CD4-positive, CD25-positive, alpha-beta regulatory T cell (primary cell): Measurements from ENCODE around the gene EFCAB8. TPM values are rescaled to one million over a fixed set of nuclear protein-coding genes. Genes with fewer than 3 reads are reported as not detected.

Experiments used
- ATAC-seq, 2 donors: fragments of 150-1000 bp; cut with Tn5 transposase; one replicate each; pipeline ENCODE4 v1.10.0; 2021; ENCODE audit warnings: low read depth in 2 of 2, moderate number of reproducible peaks in 2 of 2, moderate library complexity in 1 of 2
- DNase-seq, 3 donors: peaks; one replicate each; pipeline versions ENCODE4 v3.0.0 to v3.0.0-alpha.2; 2012 to 2022; ENCODE audit warnings: mixed read lengths in 1 of 3
- H3K27ac ChIP-seq: one replicate; pipeline ENCODE4 v1.7.0; 2013; ENCODE audit warnings: mild to moderate bottlenecking, low read length; ENCODE audit not compliant: insufficient read depth, poor library complexity, severe bottlenecking
- H3K27me3 ChIP-seq: one replicate; pipeline ENCODE4 v1.7.0; 2013; ENCODE audit warnings: low read length; ENCODE audit not compliant: control insufficient read depth, insufficient read depth
- H3K36me3 ChIP-seq: one replicate; pipeline ENCODE4 v1.7.0; 2013; ENCODE audit warnings: mild to moderate bottlenecking, low read length, moderate library complexity; ENCODE audit not compliant: control insufficient read depth, insufficient read depth
- H3K4me1 ChIP-seq: 2 replicates; pipeline ENCODE4 v1.7.0; 2013; ENCODE audit warnings: mild to moderate bottlenecking, low read length; ENCODE audit not compliant: insufficient read depth, control insufficient read depth, poor library complexity, severe bottlenecking
- H3K4me3 ChIP-seq: one replicate; pipeline ENCODE4 v1.7.0; 2013; ENCODE audit warnings: low read depth, mild to moderate bottlenecking, low read length, moderate library complexity
- H3K9me3 ChIP-seq, 2 experiments: 1 replicate in 1 of 2; 2 replicates in 1 of 2; pipeline ENCODE4 v1.7.0; 2013; ENCODE audit warnings: low read length in 2 of 2, mild to moderate bottlenecking in 1 of 2, moderate library complexity in 1 of 2; ENCODE audit not compliant: control insufficient read depth in 2 of 2
- H3K27ac Mint-ChIP-seq, 3 donors: one replicate each; pipeline ENCODE4 v1.8.0; 2020 to 2022; ENCODE audit warnings: mild to moderate bottlenecking in 3 of 3, mixed read lengths in 3 of 3, moderate library complexity in 2 of 3
- H3K27me3 Mint-ChIP-seq: one replicate; pipeline ENCODE4 v1.8.0; 2022; ENCODE audit warnings: mild to moderate bottlenecking, mixed read lengths
- H3K36me3 Mint-ChIP-seq: one replicate; pipeline ENCODE4 v1.8.0; 2020; ENCODE audit warnings: mixed read lengths
- H3K4me1 Mint-ChIP-seq, 4 donors: one replicate each; pipeline ENCODE4 v1.8.0; 2020 to 2022; ENCODE audit warnings: mixed read lengths in 4 of 4, mild to moderate bottlenecking in 1 of 4
- H3K4me3 Mint-ChIP-seq, 4 donors: one replicate each; pipeline ENCODE4 v1.8.0; 2020 to 2022; ENCODE audit warnings: mild to moderate bottlenecking in 4 of 4, mixed read lengths in 4 of 4, moderate library complexity in 3 of 4
- H3K9me3 Mint-ChIP-seq, 7 donors: one replicate each; pipeline ENCODE4 v1.8.0; 2020 to 2022; ENCODE audit warnings: mixed read lengths in 7 of 7, mild to moderate bottlenecking in 3 of 7, moderate library complexity in 2 of 7
- polyA plus RNA-seq, 4 donors: library from polyadenylated mRNA; unstranded; fragments of 300-500 nt; fragmentation: Illumina TruSeq; gene quantifications; one replicate each; pipeline ENCODE4 v1.2.3, GENCODE V29; 2021
- total RNA-seq: library from RNA; stranded (reverse); gene quantifications from one replicate; pipeline ENCODE4 v1.2.3, GENCODE V29; 2022

EFCAB8 gene
- total and polyA plus RNA-seq, 5 donors from 2014 or later, result 1.2 TPM; not detected in 4

GRCh38 chr20:32822225-32822624, 36.5 kb upstream of the EFCAB8 start:
- H3K27ac Mint-ChIP-seq, result peak overlapping the region in 2 of 3 donors; percentile 78 to 79
- no peaks in the 10 kb centered on the region for H3K9me3 Mint-ChIP-seq
- peak overlapping the region in 3 of 4 donors; percentile 97 for H3K4me3 Mint-ChIP-seq
- peaks cover 12% of the 10 kb centered on the region for H3K36me3 ChIP-seq
- H3K4me1 ChIP-seq, result peaks cover 50% of the 10 kb centered on the region
- peaks cover 21 to 63% (median 49%) of the 10 kb centered on the region in 4 donors for H3K4me1 Mint-ChIP-seq
- ATAC-seq, result no peak
- no peaks in the 10 kb centered on the region for H3K27me3 Mint-ChIP-seq
- peak overlapping the region; percentile 37 for H3K27ac ChIP-seq
- H3K4me3 ChIP-seq, result peak overlapping the region; percentile 96
- no peak for DNase-seq
- no peaks in the 10 kb centered on the region for H3K27me3 ChIP-seq
- H3K9me3 ChIP-seq, result no peaks in the 10 kb centered on the region
- H3K36me3 Mint-ChIP-seq, result peaks cover 15% of the 10 kb centered on the region

GRCh38 chr20:32823078-32823477, 35.6 kb upstream of the EFCAB8 start:
- Histone ChIP-seq H3K27ac (peak overlapping the region; percentile 37), H3K4me1 (peaks cover 50% of the 10 kb centered on the region), H3K4me3 (peak overlapping the region; percentile 29), H3K36me3 (peaks cover 18% of the 10 kb centered on the region), H3K9me3 (no peaks in the 10 kb centered on the region), H3K27me3 (no peaks in the 10 kb centered on the region)
- Mint-ChIP-seq H3K27me3 (no peaks in the 10 kb centered on the region), H3K27ac (peak overlapping the region; percentile 34 to 79 (median 78)), H3K4me1 (peaks cover 22 to 66% (median 53%) of the 10 kb centered on the region in 4 donors), H3K36me3 (peaks cover 24% of the 10 kb centered on the region), H3K4me3 (peak overlapping the region in 3 of 4 donors; percentile 48 to 97 (median 97)), H3K9me3 (no peaks in the 10 kb centered on the region)
- DNase-seq (no peak), ATAC-seq (no peak)

- peaks cover 53% of the 10 kb centered on the region for H3K4me1 ChIP-seq
- DNase-seq, result no peak
- Mint-ChIP-seq H3K4me3 (peak overlapping the region; percentile 0 to 97 (median 72)), H3K36me3 (peaks cover 30% of the 10 kb centered on the region), H3K27ac (peak overlapping the region; percentile 27 to 78 (median 76)), H3K9me3 (no peaks in the 10 kb centered on the region), H3K27me3 (no peaks in the 10 kb centered on the region), H3K4me1 (peaks cover 27 to 71% (median 58%) of the 10 kb centered on the region in 4 donors)
- peaks cover 27% of the 10 kb centered on the region for H3K36me3 ChIP-seq
- no peak overlapping the region for H3K27ac ChIP-seq
- peak overlapping the region; percentile 4 for H3K4me3 ChIP-seq
- H3K27me3 ChIP-seq, result no peaks in the 10 kb centered on the region
- no peaks in the 10 kb centered on the region for H3K9me3 ChIP-seq
- no peak for ATAC-seq
Measured at GRCh38 chr20:32823737-32824588, 34.8 kb upstream of the EFCAB8 start.

- H3K4me3 Mint-ChIP-seq, result peak overlapping the region in 2 of 4 donors; percentile 38 to 69
- peak overlapping the region; percentile 24 to 39 (median 39) for H3K27ac Mint-ChIP-seq
- no peaks in the 10 kb centered on the region for H3K27me3 Mint-ChIP-seq
- Histone ChIP-seq H3K4me3 (no peak overlapping the region), H3K27ac (no peak overlapping the region), H3K36me3 (peaks cover 48% of the 10 kb centered on the region), H3K27me3 (no peaks in the 10 kb centered on the region), H3K4me1 (peaks cover 17% of the 10 kb centered on the region), H3K9me3 (no peaks in the 10 kb centered on the region)
- H3K9me3 Mint-ChIP-seq, result peaks cover 0 to 2% (median 0%) of the 10 kb centered on the region in 7 donors
- peaks cover 54% of the 10 kb centered on the region for H3K36me3 Mint-ChIP-seq
- H3K4me1 Mint-ChIP-seq, result peaks cover 11 to 74% (median 57%) of the 10 kb centered on the region in 4 donors
- ATAC-seq (no peak), DNase-seq (no peak)
Measured at GRCh38 chr20:32828029-32828680, 30.6 kb upstream of the EFCAB8 start.

GRCh38 chr20:32829311-32830005, 29.3 kb upstream of the EFCAB8 start:
- Histone ChIP-seq H3K9me3 (no peaks in the 10 kb centered on the region), H3K27me3 (no peaks in the 10 kb centered on the region), H3K4me3 (no peak overlapping the region), H3K4me1 (peaks cover 4% of the 10 kb centered on the region), H3K36me3 (peaks cover 61% of the 10 kb centered on the region), H3K27ac (no peak overlapping the region)
- ATAC-seq (no peak), DNase-seq (no peak)
- H3K9me3 Mint-ChIP-seq, result peaks cover 0 to 2% (median 0%) of the 10 kb centered on the region in 7 donors
- no peaks in the 10 kb centered on the region for H3K27me3 Mint-ChIP-seq
- peaks cover 56% of the 10 kb centered on the region for H3K36me3 Mint-ChIP-seq
- peak overlapping the region in 2 of 4 donors; percentile 16 to 32 for H3K4me3 Mint-ChIP-seq
- peaks cover 7 to 71% (median 52%) of the 10 kb centered on the region in 4 donors for H3K4me1 Mint-ChIP-seq
- peak overlapping the region; percentile 57 to 80 (median 70) for H3K27ac Mint-ChIP-seq

GRCh38 chr20:32830437-32830836, 28.3 kb upstream of the EFCAB8 start:
- Mint-ChIP-seq H3K9me3 (peaks cover 0 to 2% (median 0%) of the 10 kb centered on the region in 7 donors), H3K4me1 (peaks cover 12 to 66% (median 49%) of the 10 kb centered on the region in 4 donors), H3K36me3 (peaks cover 52% of the 10 kb centered on the region), H3K27me3 (no peaks in the 10 kb centered on the region), H3K4me3 (peak overlapping the region in 1 of 4 donors; percentile 19), H3K27ac (peak overlapping the region in 2 of 3 donors; percentile 68 to 70)
- H3K36me3 ChIP-seq, result peaks cover 68% of the 10 kb centered on the region
- no peak overlapping the region for H3K27ac ChIP-seq
- DNase-seq (no peak), ATAC-seq (no peak)
- H3K4me3 ChIP-seq, result no peak overlapping the region
- no peaks in the 10 kb centered on the region for H3K27me3 ChIP-seq
- no peaks in the 10 kb centered on the region for H3K9me3 ChIP-seq
- H3K4me1 ChIP-seq, result peaks cover 4% of the 10 kb centered on the region

- Mint-ChIP-seq H3K36me3 (peaks cover 50% of the 10 kb centered on the region), H3K4me3 (no peak overlapping the region), H3K4me1 (peaks cover 12 to 69% (median 48%) of the 10 kb centered on the region in 4 donors), H3K27ac (peak overlapping the region in 1 of 3 donors; percentile 60), H3K27me3 (no peaks in the 10 kb centered on the region), H3K9me3 (peaks cover 0 to 2% (median 0%) of the 10 kb centered on the region in 7 donors)
- Histone ChIP-seq H3K27ac (no peak overlapping the region), H3K36me3 (peaks cover 70% of the 10 kb centered on the region), H3K4me3 (no peak overlapping the region), H3K9me3 (no peaks in the 10 kb centered on the region), H3K4me1 (peaks cover 4% of the 10 kb centered on the region), H3K27me3 (no peaks in the 10 kb centered on the region)
- ATAC-seq (no peak), DNase-seq (no peak)
Measured at GRCh38 chr20:32831982-32832381, 26.7 kb upstream of the EFCAB8 start.
